ENCODE results near the gene CRACDL.
"Not testable (repeated sequence)": the region's sequence is repeated elsewhere in the genome, so short reads cannot be mapped to it uniquely, and the experiment has no call there.

The CRACDL gene

GRCh38 chr2:98757904-98758421 is 178.1 kb downstream of the CRACDL start:
- DNase-seq (ENCODE audit: low read depth in 1 of 2, low spot score in 1 of 2) = peak; percentile 29 to 31

- DNase-seq (ENCODE audit: low read depth in 1 of 2, low spot score in 1 of 2) = no peak
Observed at GRCh38 chr2:98753801-98754200, 182.2 kb downstream of the CRACDL start.

- not testable (repeated sequence) for DNase-seq (ENCODE audit: low read depth in 1 of 2, low spot score in 1 of 2)
Observed at GRCh38 chr2:98752711-98753110, 183.3 kb downstream of the CRACDL start.

- DNase-seq (ENCODE audit: low read depth in 1 of 2, low spot score in 1 of 2) = no peak
Observed at GRCh38 chr2:98751748-98752147, 184.3 kb downstream of the CRACDL start.

- DNase-seq (ENCODE audit: low read depth in 1 of 2, low spot score in 1 of 2) = no peak
Observed at GRCh38 chr2:98750593-98751282, 185.3 kb downstream of the CRACDL start.

- DNase-seq (ENCODE audit: low read depth in 1 of 2, low spot score in 1 of 2) = no peak
Observed at GRCh38 chr2:98749066-98749450, 187.0 kb downstream of the CRACDL start.

GRCh38 chr2:98748292-98749065 is 187.5 kb downstream of the CRACDL start:
- no peak for DNase-seq (ENCODE audit: low read depth in 1 of 2, low spot score in 1 of 2)

GRCh38 chr2:98747888-98748287 is 188.1 kb downstream of the CRACDL start:
- no peak for DNase-seq (ENCODE audit: low read depth in 1 of 2, low spot score in 1 of 2)

- DNase-seq (ENCODE audit: low read depth in 1 of 2, low spot score in 1 of 2) = no peak
Observed at GRCh38 chr2:98746426-98746825, 189.6 kb downstream of the CRACDL start.

GRCh38 chr2:98744595-98744994 is 191.4 kb downstream of the CRACDL start:
- no peak for DNase-seq (ENCODE audit: low read depth in 1 of 2, low spot score in 1 of 2)
